HCT116 (cell line): ENCODE results near the gene COL23A1. TPM values are rescaled to one million over a fixed set of nuclear protein-coding genes. Genes with fewer than 3 reads are reported as not detected.

ENCODE experiments used
- ATAC-seq: fragments of 200-7000 bp; cut with Tn5 transposase; 2 replicates; pipeline ENCODE4 v1.9.1; 2020; ENCODE audit warnings: mild to moderate bottlenecking, moderate library complexity
- BruUV-seq: library from RNA; stranded (reverse); fragments of 400-500 nt; replicated peaks from 2 replicates; lab custom pipeline; 2021; lab: Mats Ljungman, UMichigan
- CTCF ChIA-PET: fragments of 300-600 bp; sonication (Branson Sonifier 250); formaldehyde crosslinking; loops from one replicate; lab custom pipeline; 2021; ENCODE audit warnings: antibody characterized with exemption; lab: Charles Lee
- POLR2A ChIA-PET: fragments of 300-600, 350-600 bp; sonication (Branson Sonifier 250); formaldehyde crosslinking; loops from one replicate; lab custom pipeline; 2021; ENCODE audit warnings: antibody characterized with exemption; lab: Charles Lee
- RAD21 ChIA-PET, 2 experiments: fragments of 300-600 bp; sonication (Branson Sonifier 250); formaldehyde crosslinking; loops; one replicate each; lab custom pipeline; 2023; ENCODE audit warnings: low total read pairs in 2 of 2; ENCODE audit not compliant: uncharacterized antibody in 2 of 2, unreplicated experiment in 2 of 2, low non-redundant PET in 1 of 2; lab: Charles Lee
- DNase-seq: peaks from one replicate; pipeline ENCODE4 v3.0.0-alpha.2; 2010; ENCODE audit warnings: low read depth, low spot score
- H2AFZ ChIP-seq: fragments of 200-600 bp; shearing (Covaris generic), sonication (generic); 2 replicates; pipeline ENCODE4 v1.6.1; 2017; ENCODE audit warnings: low read depth, mixed run types, mixed read lengths, antibody characterized with exemption, low read length; ENCODE audit not compliant: poor library complexity, severe bottlenecking
- H3K27ac ChIP-seq: 2 replicates; pipeline ENCODE4 v1.5.1; 2012; ENCODE audit warnings: low read depth, low read length
- H3K27me3 ChIP-seq: fragments of 200-600 bp; sonication (generic); 2 replicates; pipeline ENCODE4 v1.6.1; 2016; ENCODE audit warnings: mixed run types, low read length, mixed read lengths; ENCODE audit not compliant: insufficient read depth
- H3K36me3 ChIP-seq, 2 experiments: fragments of 200-500 bp in 1 of 2; fragments of 200-600 bp in 1 of 2; sonication (Bioruptor generic) in 1 of 2; sonication (generic) in 1 of 2; 2 replicates each; pipeline versions ENCODE4 v1.5.1 to v1.6.1; 2014 to 2016; ENCODE audit warnings: low read length in 2 of 2, inconsistent platforms in 1 of 2, mixed read lengths in 1 of 2, mixed run types in 1 of 2; ENCODE audit not compliant: insufficient read depth in 2 of 2, control insufficient read depth in 1 of 2
- H3K4me1 ChIP-seq, 2 experiments: fragments of 200-600 bp in 1 of 2; sonication (generic) in 1 of 2; 2 replicates each; pipeline versions ENCODE4 v1.5.1 to v1.6.1; 2012 to 2017; ENCODE audit warnings: low read length in 2 of 2, inconsistent platforms in 1 of 2, mild to moderate bottlenecking in 1 of 2, mixed read lengths in 1 of 2, mixed run types in 1 of 2, moderate library complexity in 1 of 2; ENCODE audit not compliant: insufficient read depth in 2 of 2, control insufficient read depth in 1 of 2
- H3K4me2 ChIP-seq: fragments of 200-600 bp; sonication (generic); 2 replicates; pipeline ENCODE4 v1.6.1; 2017; ENCODE audit warnings: mixed run types, low read length, mixed read lengths
- H3K4me3 ChIP-seq, 2 experiments: fragments of 200-600 bp in 1 of 2; sonication (generic) in 1 of 2; replicated peaks in 1 of 2; 2 replicates each; pipeline ENCODE4 v1.5.1; 2011 to 2016; ENCODE audit warnings: low read length in 2 of 2, control low read depth in 1 of 2, low read depth in 1 of 2, mild to moderate bottlenecking in 1 of 2, mixed read lengths in 1 of 2, mixed run types in 1 of 2
- H3K79me2 ChIP-seq: fragments of 200-600 bp; sonication (generic); 2 replicates; pipeline ENCODE4 v1.6.1; 2017; ENCODE audit warnings: mild to moderate bottlenecking, mixed run types, low read length, moderate library complexity, mixed read lengths; ENCODE audit not compliant: insufficient read depth
- H3K9ac ChIP-seq: fragments of 200-600 bp; sonication (generic); 2 replicates; pipeline ENCODE4 v1.6.1; 2016; ENCODE audit warnings: low read length, mixed read lengths
- H3K9me2 ChIP-seq: fragments of 200-600 bp; sonication (generic), shearing (Covaris generic); 2 replicates; pipeline ENCODE4 v1.6.1; 2017; ENCODE audit warnings: mixed run types, mild to moderate bottlenecking, moderate library complexity; ENCODE audit not compliant: insufficient read depth
- H3K9me3 ChIP-seq, 2 experiments: fragments of 200-500 bp in 1 of 2; fragments of 200-600 bp in 1 of 2; sonication (Bioruptor generic) in 1 of 2; sonication (generic) in 1 of 2; 2 replicates each; pipeline ENCODE4 v1.6.1; 2014 to 2017; ENCODE audit warnings: low read length in 2 of 2, mixed read lengths in 2 of 2, inconsistent platforms in 1 of 2, low read depth in 1 of 2, mild to moderate bottlenecking in 1 of 2, mixed run types in 1 of 2, moderate library complexity in 1 of 2; ENCODE audit not compliant: control insufficient read depth in 1 of 2, insufficient read depth in 1 of 2
- H4K20me1 ChIP-seq: fragments of 200-600 bp; sonication (generic), shearing (Covaris generic); 2 replicates; pipeline ENCODE4 v1.6.1; 2017; ENCODE audit warnings: mixed run types, mild to moderate bottlenecking, moderate library complexity; ENCODE audit not compliant: insufficient read depth
- FOSL1 ChIP-seq: IDR thresholded peaks from 2 replicates; pipeline ENCODE4 v1.6.1; 2012; ENCODE audit warnings: low read depth
- JUND ChIP-seq: IDR thresholded peaks from 2 replicates; pipeline ENCODE4 v1.6.1; 2012
- POLR2A ChIP-seq: IDR thresholded peaks from 2 replicates; pipeline ENCODE4 v1.7.0; 2011; ENCODE audit warnings: borderline replicate concordance; ENCODE audit not compliant: insufficient read depth, insufficient read length; ENCODE audit errors: extremely low read depth
- POLR2AphosphoS5 ChIP-seq: IDR thresholded peaks from 2 replicates; pipeline ENCODE4 v1.6.1; 2011; ENCODE audit warnings: mild to moderate bottlenecking, low read depth, low read length, moderate library complexity
- RAD21 ChIP-seq: IDR thresholded peaks from 2 replicates; pipeline ENCODE4 v1.6.1; 2012; ENCODE audit warnings: low read depth, mild to moderate bottlenecking
- SIN3A ChIP-seq: IDR thresholded peaks from 2 replicates; pipeline ENCODE4 v1.6.1; 2012; ENCODE audit warnings: low read depth
- SRF ChIP-seq: IDR thresholded peaks from 2 replicates; pipeline ENCODE4 v1.6.1; 2012; ENCODE audit warnings: low read depth
- ZFX ChIP-seq: fragments of 450-650 bp; IDR thresholded peaks from 2 replicates; pipeline ENCODE4 v1.6.1; 2017
- ZNF274 ChIP-seq: fragments of 200-500 bp; sonication (Bioruptor generic); IDR thresholded peaks from 2 replicates; pipeline ENCODE4 v1.6.1; 2014; ENCODE audit warnings: mild to moderate bottlenecking, low read depth, low read length, inconsistent platforms
- intact Hi-C: fragments of 100-400 bp; cut with micrococcal nuclease; formaldehyde crosslinking; loops from 2 replicates; pipeline ENCODE4 v1.10.0; 2022
- total RNA-seq: library from RNA; stranded (reverse); gene quantifications from one replicate; pipeline ENCODE4 v1.2.1, GENCODE V29; 2021; ENCODE audit not compliant: unreplicated experiment
- TF ChIP-seq, protein P1 (sequence below): IDR thresholded peaks from 2 replicates; pipeline ENCODE4 v1.6.1; 2012; ENCODE audit warnings: low read depth
- TF ChIP-seq, protein P2 (sequence below), 3 experiments: fragments of 200-600 bp in 1 of 3; sonication (generic) in 1 of 3; IDR thresholded peaks in 2 of 3; conservative IDR thresholded peaks in 1 of 3; 2 replicates each; pipeline ENCODE4 v1.5.1; 2012 to 2017; ENCODE audit warnings: low read depth in 2 of 3, low read length in 2 of 3, antibody characterized with exemption in 1 of 3, borderline replicate concordance in 1 of 3, control low read depth in 1 of 3, mild to moderate bottlenecking in 1 of 3, mixed read lengths in 1 of 3, mixed run types in 1 of 3, moderate library complexity in 1 of 3; ENCODE audit not compliant: insufficient read depth in 1 of 3
- TF ChIP-seq, protein P3 (sequence below): IDR thresholded peaks from 2 replicates; pipeline ENCODE4 v1.6.1; 2012
- TF ChIP-seq, protein P4 (sequence below): IDR thresholded peaks from 2 replicates; pipeline ENCODE4 v1.6.1; 2012

Gene COL23A1
- total RNA-seq, 1 experiment from 2014 or later = not detected

DNA sequence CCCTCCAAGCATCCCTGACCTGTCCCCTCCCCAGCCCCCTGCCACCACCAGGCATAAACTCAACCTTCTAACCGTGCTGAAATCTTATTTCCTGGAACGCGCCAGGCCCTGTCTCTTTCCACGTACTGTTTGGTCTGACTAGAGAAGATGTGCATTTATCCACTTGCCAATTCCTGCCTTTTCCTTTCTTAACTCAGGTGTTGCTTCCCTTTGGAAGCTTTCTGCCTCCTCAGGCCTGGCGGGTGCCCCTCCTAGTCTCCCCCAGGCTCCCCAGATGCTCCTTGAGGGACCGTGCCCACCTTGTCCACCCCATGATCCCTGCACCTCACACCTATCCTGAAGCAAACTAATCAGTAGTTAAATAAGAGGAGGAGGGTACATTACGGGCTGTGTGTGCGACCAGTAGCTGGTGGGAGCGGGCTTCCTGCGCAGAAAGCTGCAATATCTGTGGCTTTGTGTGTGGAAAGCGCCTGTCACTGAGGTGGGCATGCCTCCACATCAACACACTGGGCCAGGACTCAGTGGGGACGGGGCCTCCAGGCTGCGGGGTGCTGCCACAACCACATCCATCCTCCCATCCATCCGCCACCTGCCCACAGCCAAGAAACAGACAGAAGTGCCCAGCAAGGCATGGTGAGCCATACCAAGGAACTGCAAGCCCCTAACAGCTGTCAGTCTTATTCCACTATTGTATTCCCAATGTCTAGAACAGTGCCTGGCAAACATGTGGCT, 73.5 kb downstream of the COL23A1 start:
- Histone ChIP-seq H4K20me1 (no peaks in the 10 kb centered on the region), H3K9ac (no peak overlapping the region), H3K4me3 (no peak overlapping the region), H3K27me3 (peaks cover 24% of the 10 kb centered on the region), H2AFZ (no peak overlapping the region), H3K36me3 (no peaks in the 10 kb centered on the region), H3K9me3 (no peaks in the 10 kb centered on the region), H3K4me1 (no peaks in the 10 kb centered on the region), H3K9me2 (no peaks in the 10 kb centered on the region), H3K79me2 (no peaks in the 10 kb centered on the region), H3K4me2 (no peak overlapping the region), H3K27ac (no peak overlapping the region)
- TF ChIP-seq SRF = no peak
- TF ChIP-seq, protein P1, sequence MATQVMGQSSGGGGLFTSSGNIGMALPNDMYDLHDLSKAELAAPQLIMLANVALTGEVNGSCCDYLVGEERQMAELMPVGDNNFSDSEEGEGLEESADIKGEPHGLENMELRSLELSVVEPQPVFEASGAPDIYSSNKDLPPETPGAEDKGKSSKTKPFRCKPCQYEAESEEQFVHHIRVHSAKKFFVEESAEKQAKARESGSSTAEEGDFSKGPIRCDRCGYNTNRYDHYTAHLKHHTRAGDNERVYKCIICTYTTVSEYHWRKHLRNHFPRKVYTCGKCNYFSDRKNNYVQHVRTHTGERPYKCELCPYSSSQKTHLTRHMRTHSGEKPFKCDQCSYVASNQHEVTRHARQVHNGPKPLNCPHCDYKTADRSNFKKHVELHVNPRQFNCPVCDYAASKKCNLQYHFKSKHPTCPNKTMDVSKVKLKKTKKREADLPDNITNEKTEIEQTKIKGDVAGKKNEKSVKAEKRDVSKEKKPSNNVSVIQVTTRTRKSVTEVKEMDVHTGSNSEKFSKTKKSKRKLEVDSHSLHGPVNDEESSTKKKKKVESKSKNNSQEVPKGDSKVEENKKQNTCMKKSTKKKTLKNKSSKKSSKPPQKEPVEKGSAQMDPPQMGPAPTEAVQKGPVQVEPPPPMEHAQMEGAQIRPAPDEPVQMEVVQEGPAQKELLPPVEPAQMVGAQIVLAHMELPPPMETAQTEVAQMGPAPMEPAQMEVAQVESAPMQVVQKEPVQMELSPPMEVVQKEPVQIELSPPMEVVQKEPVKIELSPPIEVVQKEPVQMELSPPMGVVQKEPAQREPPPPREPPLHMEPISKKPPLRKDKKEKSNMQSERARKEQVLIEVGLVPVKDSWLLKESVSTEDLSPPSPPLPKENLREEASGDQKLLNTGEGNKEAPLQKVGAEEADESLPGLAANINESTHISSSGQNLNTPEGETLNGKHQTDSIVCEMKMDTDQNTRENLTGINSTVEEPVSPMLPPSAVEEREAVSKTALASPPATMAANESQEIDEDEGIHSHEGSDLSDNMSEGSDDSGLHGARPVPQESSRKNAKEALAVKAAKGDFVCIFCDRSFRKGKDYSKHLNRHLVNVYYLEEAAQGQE = no peak
- TF ChIP-seq SIN3A = no peak
- TF ChIP-seq, protein P2, sequence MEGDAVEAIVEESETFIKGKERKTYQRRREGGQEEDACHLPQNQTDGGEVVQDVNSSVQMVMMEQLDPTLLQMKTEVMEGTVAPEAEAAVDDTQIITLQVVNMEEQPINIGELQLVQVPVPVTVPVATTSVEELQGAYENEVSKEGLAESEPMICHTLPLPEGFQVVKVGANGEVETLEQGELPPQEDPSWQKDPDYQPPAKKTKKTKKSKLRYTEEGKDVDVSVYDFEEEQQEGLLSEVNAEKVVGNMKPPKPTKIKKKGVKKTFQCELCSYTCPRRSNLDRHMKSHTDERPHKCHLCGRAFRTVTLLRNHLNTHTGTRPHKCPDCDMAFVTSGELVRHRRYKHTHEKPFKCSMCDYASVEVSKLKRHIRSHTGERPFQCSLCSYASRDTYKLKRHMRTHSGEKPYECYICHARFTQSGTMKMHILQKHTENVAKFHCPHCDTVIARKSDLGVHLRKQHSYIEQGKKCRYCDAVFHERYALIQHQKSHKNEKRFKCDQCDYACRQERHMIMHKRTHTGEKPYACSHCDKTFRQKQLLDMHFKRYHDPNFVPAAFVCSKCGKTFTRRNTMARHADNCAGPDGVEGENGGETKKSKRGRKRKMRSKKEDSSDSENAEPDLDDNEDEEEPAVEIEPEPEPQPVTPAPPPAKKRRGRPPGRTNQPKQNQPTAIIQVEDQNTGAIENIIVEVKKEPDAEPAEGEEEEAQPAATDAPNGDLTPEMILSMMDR (IDR thresholded peaks at IDR 0.05 in 2 of 3, conservative IDR thresholded peaks at IDR 0.05 in 1 of 3; ENCODE audit: borderline replicate concordance in 1 of 3, insufficient read depth in 1 of 3, low read depth in 2 of 3, low read length in 2 of 3) = no peak
- no peak for TF ChIP-seq POLR2AphosphoS5
- TF ChIP-seq, protein P3, sequence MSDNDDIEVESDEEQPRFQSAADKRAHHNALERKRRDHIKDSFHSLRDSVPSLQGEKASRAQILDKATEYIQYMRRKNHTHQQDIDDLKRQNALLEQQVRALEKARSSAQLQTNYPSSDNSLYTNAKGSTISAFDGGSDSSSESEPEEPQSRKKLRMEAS = no peak
- no peak for TF ChIP-seq ZFX
- no peak for TF ChIP-seq FOSL1
- no peak for TF ChIP-seq JUND
- TF ChIP-seq, protein P4, sequence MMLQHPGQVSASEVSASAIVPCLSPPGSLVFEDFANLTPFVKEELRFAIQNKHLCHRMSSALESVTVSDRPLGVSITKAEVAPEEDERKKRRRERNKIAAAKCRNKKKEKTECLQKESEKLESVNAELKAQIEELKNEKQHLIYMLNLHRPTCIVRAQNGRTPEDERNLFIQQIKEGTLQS = no peak
- TF ChIP-seq RAD21 = no peak
- no peak for TF ChIP-seq POLR2A
- no peak for TF ChIP-seq ZNF274
- intact Hi-C loops = no loop called here
- ChIA-PET POLR2A (no interaction called here), RAD21 (no interaction called here), CTCF (no interaction called here)
- ATAC-seq (no peak), DNase-seq (no peak)
- no TSS peak for BruUV-seq
